Measurements from ENCODE around the gene FOXP1. TPM values are rescaled to one million over a fixed set of nuclear protein-coding genes. Genes with fewer than 3 reads are reported as not detected.

The FOXP1 gene
- total RNA-seq, 1 experiment from 2014 or later = 75.3 TPM

GRCh38 chr3:71546821-71547220 lies 36.7 kb downstream of the FOXP1 start:
- Histone ChIP-seq H3K23ac (ENCODE audit: insufficient read length, low read depth, low read length) (no peak overlapping the region), H3K9me3 (ENCODE audit: control insufficient read depth, low read depth, low read length) (no peaks in the 10 kb centered on the region)
- H3K36me3 Mint-ChIP-seq (ENCODE audit: insufficient read depth in 1 of 3, low read depth in 3 of 3) = no peaks in the 10 kb centered on the region; a peak in 1 of 7 replicates

More at GRCh38 chr3:71546821-71547220, 36.7 kb downstream of the FOXP1 start:
- Mint-ChIP-seq H3K4me1 (peaks cover 10 to 12% of the 10 kb centered on the region in 2 experiments), H3K4me3 (no peak overlapping the region), H3K27ac (no peak overlapping the region), H3K27me3 (ENCODE audit: low read depth) (no peaks in the 10 kb centered on the region), H3K9me3 (no peaks in the 10 kb centered on the region)
- no CpG with 5 or more reads among the region's 2 CpGs for WGBS (ENCODE audit: extremely low coverage, insufficient read length, low lambda C conversion rate)
- no peak overlapping the region for H3K4ac ChIP-seq (ENCODE audit: low read depth, low read length)
- DNase-seq = no peak
- H3K79me2 ChIP-seq (ENCODE audit: insufficient read depth, low read length) = no peaks in the 10 kb centered on the region
- no peak overlapping the region for H2BK12ac ChIP-seq (ENCODE audit: insufficient read length, low read depth, low read length)
- no peaks in the 10 kb centered on the region for H3K27me3 ChIP-seq (ENCODE audit: insufficient read depth, low read length)
- H3K56ac ChIP-seq (ENCODE audit: insufficient read length, low read depth, low read length) = no peak overlapping the region
- no peaks in the 10 kb centered on the region for H3K79me1 ChIP-seq (ENCODE audit: insufficient read depth, low read depth, low read length, poor library complexity, severe bottlenecking)
- H3K4me1 ChIP-seq (ENCODE audit: insufficient read depth, low read length) = peaks cover 8% of the 10 kb centered on the region; the same call in 1 of the 2 replicates
- H2BK5ac ChIP-seq (ENCODE audit: insufficient read length, low read length) = no peak overlapping the region
- no peak overlapping the region for H2AK5ac ChIP-seq (ENCODE audit: insufficient read length, low read length)
- no peak overlapping the region for H2BK120ac ChIP-seq (ENCODE audit: low read depth, low read length, poor library complexity, severe bottlenecking)
- H3K14ac ChIP-seq (ENCODE audit: insufficient read depth, low read length) = no peak overlapping the region
- no peak overlapping the region for H4K8ac ChIP-seq (replicated peaks; ENCODE audit: insufficient read length, low read depth, low read length)
- no peak overlapping the region for H3K18ac ChIP-seq (ENCODE audit: insufficient read length, low read depth, low read length)
- H4K91ac ChIP-seq (ENCODE audit: insufficient read length, low read depth, low read length) = no peak overlapping the region
- H2BK20ac ChIP-seq (ENCODE audit: low read depth, low read length, poor library complexity, severe bottlenecking) = no peak overlapping the region
- H2AFZ ChIP-seq (ENCODE audit: low read length) = no peak overlapping the region
- TF ChIP-seq, protein P1, sequence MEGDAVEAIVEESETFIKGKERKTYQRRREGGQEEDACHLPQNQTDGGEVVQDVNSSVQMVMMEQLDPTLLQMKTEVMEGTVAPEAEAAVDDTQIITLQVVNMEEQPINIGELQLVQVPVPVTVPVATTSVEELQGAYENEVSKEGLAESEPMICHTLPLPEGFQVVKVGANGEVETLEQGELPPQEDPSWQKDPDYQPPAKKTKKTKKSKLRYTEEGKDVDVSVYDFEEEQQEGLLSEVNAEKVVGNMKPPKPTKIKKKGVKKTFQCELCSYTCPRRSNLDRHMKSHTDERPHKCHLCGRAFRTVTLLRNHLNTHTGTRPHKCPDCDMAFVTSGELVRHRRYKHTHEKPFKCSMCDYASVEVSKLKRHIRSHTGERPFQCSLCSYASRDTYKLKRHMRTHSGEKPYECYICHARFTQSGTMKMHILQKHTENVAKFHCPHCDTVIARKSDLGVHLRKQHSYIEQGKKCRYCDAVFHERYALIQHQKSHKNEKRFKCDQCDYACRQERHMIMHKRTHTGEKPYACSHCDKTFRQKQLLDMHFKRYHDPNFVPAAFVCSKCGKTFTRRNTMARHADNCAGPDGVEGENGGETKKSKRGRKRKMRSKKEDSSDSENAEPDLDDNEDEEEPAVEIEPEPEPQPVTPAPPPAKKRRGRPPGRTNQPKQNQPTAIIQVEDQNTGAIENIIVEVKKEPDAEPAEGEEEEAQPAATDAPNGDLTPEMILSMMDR (conservative IDR thresholded peaks at IDR 0.05) = no peak
- no peak overlapping the region for H2BK15ac ChIP-seq (ENCODE audit: low read depth, low read length)
- H3T11ph ChIP-seq (ENCODE audit: low read length) = no peak overlapping the region
- H3K23me2 ChIP-seq (ENCODE audit: insufficient read length, low read depth, low read length, poor library complexity, severe bottlenecking) = no peaks in the 10 kb centered on the region
- H3K4me2 ChIP-seq (ENCODE audit: insufficient read depth, insufficient read length, low read length) = no peak overlapping the region
- no peak overlapping the region for H3K9ac ChIP-seq (ENCODE audit: extremely low read depth, insufficient read length, low read length)
- H4K5ac ChIP-seq (ENCODE audit: insufficient read length, low read depth, low read length) = no peak overlapping the region
- H3K27ac ChIP-seq (ENCODE audit: insufficient read length, low read depth, low read length) = no peak overlapping the region
- H4K20me1 ChIP-seq (ENCODE audit: control insufficient read depth, insufficient read depth, insufficient read length) = no peaks in the 10 kb centered on the region

Data from H9 (cell line).